ENCODE results near the gene LIFR.
"Not testable (repeated sequence)": the region's sequence is repeated elsewhere in the genome, so short reads cannot be mapped to it uniquely, and the experiment has no call there.

The LIFR gene

GRCh38 chr5:38547257-38547656 is 9.2 kb downstream of the LIFR start:
- no peak for DNase-seq (ENCODE audit: low read depth)

- DNase-seq (ENCODE audit: low read depth): no peak
Observed at GRCh38 chr5:38546691-38547146, 9.7 kb downstream of the LIFR start.

- DNase-seq (ENCODE audit: low read depth): no peak
Observed at GRCh38 chr5:38543886-38544285, 12.6 kb downstream of the LIFR start.

GRCh38 chr5:38543074-38543473 is 13.4 kb downstream of the LIFR start:
- no peak for DNase-seq (ENCODE audit: low read depth)

GRCh38 chr5:38541174-38541725 is 15.2 kb downstream of the LIFR start:
- no peak for DNase-seq (ENCODE audit: low read depth)

- DNase-seq (ENCODE audit: low read depth): no peak
Observed at GRCh38 chr5:38540314-38540713, 16.1 kb downstream of the LIFR start.

GRCh38 chr5:38538161-38538560 is 18.3 kb downstream of the LIFR start:
- no peak for DNase-seq (ENCODE audit: low read depth)

GRCh38 chr5:38537505-38537904 is 18.9 kb downstream of the LIFR start:
- DNase-seq (ENCODE audit: low read depth): no peak

- no peak for DNase-seq (ENCODE audit: low read depth)
Observed at GRCh38 chr5:38536968-38537367, 19.5 kb downstream of the LIFR start.

- no peak for DNase-seq (ENCODE audit: low read depth)
Observed at GRCh38 chr5:38535845-38536244, 20.6 kb downstream of the LIFR start.

- no peak for DNase-seq (ENCODE audit: low read depth)
Observed at GRCh38 chr5:38535248-38535750, 21.1 kb downstream of the LIFR start.

- no peak for DNase-seq (ENCODE audit: low read depth)
Observed at GRCh38 chr5:38534156-38534453, 22.3 kb downstream of the LIFR start.

GRCh38 chr5:38533286-38534155 is 22.9 kb downstream of the LIFR start:
- DNase-seq (ENCODE audit: low read depth): no peak

- DNase-seq (ENCODE audit: low read depth): no peak
Observed at GRCh38 chr5:38532165-38532669, 24.2 kb downstream of the LIFR start.

- DNase-seq (ENCODE audit: low read depth): no peak
Observed at GRCh38 chr5:38531518-38531917, 24.9 kb downstream of the LIFR start.

GRCh38 chr5:38529955-38530646 is 26.3 kb downstream of the LIFR start:
- no peak for DNase-seq (ENCODE audit: low read depth)

- DNase-seq (ENCODE audit: low read depth): no peak
Observed at GRCh38 chr5:38528162-38528703, 28.2 kb downstream of the LIFR start.

GRCh38 chr5:38527475-38527874 is 29.0 kb downstream of the LIFR start:
- no peak for DNase-seq (ENCODE audit: low read depth)

- no peak for DNase-seq (ENCODE audit: low read depth)
Observed at GRCh38 chr5:38524022-38524421, 32.4 kb downstream of the LIFR start.

GRCh38 chr5:38519476-38519875 is 37.0 kb downstream of the LIFR start:
- DNase-seq (ENCODE audit: low read depth): no peak

GRCh38 chr5:38518341-38518740 is 38.1 kb downstream of the LIFR start:
- no peak for DNase-seq (ENCODE audit: low read depth)

- DNase-seq (ENCODE audit: low read depth): not testable (repeated sequence)
Observed at GRCh38 chr5:38516649-38517048, 39.8 kb downstream of the LIFR start.

- DNase-seq (ENCODE audit: low read depth): no peak
Observed at GRCh38 chr5:38515646-38516045, 40.8 kb downstream of the LIFR start.

All from stimulated activated CD8-positive, alpha-beta memory T cell treated with anti-CD3 and anti-CD28 coated beads, Interleukin-15, amount 100 ng/mL, for 1 hour (primary cell).